GM19324 (cell line): ENCODE data around the gene WDR13.

Experiments used
- ATAC-seq: cut with Tn5 transposase; IDR thresholded peaks from one replicate; pipeline ENCODE4 v1.9.1; 2021; ENCODE audit warnings: mild to moderate bottlenecking, moderate library complexity; ENCODE audit not compliant: unreplicated experiment, low FRiP score

WDR13 gene

DNA sequence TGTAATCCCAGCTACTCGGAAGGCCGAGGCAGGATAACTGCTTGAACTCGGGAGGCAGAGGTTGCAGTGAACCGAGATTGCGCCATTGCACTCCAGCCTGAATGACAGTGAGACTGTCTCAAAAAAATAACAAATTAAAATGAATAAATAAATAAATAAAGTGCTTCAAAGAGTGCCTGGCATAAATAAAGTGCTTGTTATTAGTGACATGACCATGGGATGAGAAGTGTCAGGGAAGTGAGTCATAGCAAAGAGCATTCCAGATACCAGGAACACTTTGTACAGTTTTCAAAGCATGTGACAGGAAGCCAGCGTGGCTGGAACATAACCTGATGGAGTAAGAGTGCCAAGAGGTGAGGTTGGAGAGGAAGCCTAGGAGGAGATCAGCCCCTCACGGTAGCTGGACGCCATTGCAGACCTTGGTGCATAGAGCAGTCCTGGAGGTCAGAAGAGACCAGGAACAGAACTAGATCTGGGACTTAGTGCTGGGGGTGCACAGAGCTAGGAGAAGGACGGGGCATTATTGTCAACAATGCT is 6.0 kb upstream of the WDR13 start:
- ATAC-seq = no peak

DNA sequence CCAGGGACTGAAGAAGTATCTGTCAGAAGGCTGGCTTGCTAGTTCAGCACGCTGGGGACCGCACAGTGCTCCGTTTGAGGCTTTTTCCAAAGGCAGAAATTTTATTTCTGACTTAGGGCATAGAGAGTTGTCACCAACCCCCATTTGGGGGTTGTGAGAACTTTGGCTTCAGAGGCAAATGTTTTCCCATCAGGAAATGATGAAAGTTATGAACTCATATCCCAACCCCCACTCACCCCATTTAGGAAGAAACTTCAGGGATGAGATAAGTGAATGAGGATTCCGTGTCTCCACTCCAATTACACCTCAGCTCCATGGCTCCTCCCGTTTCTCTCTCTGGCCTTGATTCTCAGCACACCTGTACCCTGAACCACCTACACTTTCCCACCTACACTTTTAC is 4.3 kb upstream of the WDR13 start:
- no peak for ATAC-seq

DNA sequence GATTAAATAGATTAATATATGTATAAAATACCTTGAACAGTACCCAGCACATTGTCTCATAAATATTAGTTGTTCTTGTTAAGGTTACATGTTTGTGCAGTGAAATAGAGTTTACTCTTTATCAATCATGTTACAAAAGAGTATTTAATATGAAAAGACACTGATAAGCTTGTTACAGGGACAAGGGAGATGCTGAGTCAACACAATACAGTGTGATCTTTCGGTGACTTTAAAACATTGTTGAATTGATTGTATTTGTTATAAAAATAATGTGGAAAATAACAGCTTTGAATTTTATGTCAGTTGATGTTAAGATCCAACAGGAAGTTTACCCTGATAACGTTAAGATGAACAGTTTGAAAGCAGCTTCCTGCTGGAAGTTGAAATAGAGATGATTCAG is 1.4 kb upstream of the WDR13 start:
- no peak for ATAC-seq

DNA sequence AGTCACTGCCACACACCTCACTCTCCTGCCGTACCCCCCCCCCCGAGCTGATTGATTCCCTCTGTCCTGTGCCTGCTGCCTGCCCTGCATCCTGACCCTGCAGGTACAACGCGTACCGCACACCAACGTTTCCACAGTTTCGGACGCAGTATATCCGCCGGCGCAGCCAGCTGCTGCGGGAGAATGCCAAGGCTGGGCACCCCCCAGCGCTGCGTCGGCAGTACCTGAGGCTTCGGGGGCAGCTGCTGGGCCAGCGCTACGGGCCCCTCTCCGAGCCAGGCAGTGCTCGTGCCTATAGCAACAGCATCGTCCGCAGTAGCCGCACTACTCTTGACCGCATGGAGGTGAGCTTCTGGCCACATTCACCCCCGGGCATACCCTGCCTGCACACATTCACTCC is 1.3 kb downstream of the WDR13 start:
- no peak for ATAC-seq

DNA sequence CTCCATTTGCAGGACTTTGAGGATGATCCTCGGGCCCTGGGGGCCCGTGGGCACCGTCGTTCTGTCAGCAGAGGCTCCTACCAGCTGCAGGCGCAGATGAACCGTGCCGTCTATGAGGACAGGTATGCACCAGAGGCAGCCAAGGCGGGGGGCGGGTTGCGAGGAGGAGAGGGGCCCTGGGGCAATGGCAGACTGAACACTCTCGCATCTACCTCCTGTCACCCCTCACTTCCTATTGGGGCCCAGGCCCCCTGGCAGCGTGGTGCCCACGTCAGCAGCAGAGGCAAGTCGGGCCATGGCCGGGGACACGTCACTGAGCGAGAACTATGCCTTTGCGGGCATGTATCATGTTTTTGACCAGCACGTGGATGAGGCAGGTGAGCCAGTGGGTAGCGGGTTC is 2.0 kb downstream of the WDR13 start:
- ATAC-seq = no peak

DNA sequence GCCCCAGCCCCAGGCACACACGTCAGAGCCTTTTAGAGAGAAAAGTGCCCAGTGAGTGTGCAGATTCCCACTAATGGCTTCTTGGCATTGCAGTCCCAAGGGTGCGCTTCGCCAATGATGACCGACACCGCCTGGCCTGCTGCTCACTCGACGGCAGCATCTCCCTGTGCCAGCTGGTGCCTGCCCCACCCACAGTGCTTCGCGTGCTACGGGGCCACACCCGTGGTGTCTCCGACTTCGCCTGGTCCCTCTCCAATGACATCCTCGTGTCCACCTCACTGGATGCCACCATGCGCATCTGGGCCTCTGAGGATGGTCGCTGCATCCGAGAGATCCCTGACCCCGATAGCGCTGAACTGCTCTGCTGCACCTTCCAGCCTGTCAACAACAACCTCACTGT is 2.9 kb downstream of the WDR13 start:
- ATAC-seq = no peak

DNA sequence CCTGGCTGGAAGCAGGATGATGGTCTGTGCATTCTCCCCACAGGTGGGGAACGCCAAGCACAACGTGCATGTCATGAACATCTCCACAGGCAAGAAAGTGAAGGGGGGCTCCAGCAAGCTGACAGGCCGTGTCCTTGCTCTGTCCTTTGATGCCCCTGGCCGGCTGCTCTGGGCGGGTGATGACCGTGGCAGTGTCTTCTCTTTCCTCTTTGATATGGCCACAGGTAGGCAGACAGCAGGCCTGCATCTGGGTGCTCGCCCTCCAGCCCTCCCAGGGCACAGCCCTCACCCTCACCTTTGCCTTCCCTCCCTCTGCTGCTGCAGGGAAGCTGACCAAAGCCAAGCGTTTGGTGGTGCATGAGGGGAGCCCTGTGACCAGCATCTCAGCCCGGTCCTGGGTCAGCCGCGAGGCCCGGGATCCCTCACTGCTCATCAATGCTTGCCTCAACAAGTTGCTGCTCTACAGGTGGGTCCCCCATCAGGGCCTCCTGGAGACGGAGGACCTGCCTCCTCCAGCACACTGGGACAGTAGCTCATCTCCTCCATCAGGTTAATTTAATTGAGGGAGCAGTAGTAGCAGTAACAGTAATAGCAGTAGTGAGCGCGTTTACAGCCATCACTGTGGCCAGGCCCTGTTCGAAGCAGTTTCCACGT is 4.6 kb downstream of the WDR13 start:
- ATAC-seq = no peak

DNA sequence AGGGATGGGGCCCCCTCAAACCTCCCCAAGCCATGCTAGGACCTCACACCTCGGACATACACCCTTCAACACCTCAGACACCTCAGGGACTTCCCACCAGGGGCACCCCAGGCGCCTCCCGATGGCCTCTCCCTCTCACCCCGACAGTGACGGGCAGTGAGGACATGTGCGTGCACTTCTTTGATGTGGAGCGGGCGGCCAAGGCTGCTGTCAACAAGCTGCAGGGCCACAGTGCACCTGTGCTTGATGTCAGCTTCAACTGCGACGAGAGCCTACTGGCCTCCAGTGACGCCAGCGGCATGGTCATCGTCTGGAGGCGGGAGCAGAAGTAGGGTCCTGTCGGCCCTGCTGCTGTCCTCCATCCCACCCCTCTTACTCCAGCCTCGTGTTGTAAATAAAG is 7.4 kb downstream of the WDR13 start:
- no peak for ATAC-seq

DNA sequence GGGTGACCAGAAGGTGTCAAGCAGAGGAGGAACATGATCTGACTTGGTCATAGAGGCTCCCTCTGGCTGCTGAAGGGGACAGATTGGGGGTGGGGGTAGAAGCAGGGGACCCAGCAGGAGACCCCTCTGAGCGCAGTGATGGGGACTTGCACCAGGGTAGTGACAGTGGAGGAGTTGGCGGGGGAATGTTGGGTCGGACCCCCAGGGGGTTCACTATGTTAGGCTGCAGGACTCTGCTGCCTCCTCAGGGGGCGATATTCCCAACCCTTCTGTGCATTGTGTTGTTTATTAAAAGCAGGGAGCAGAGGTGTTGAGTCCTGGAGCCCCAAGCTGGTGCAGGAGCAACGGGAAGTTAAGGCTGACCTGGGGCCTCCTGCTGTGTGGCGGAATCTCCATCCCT is 8.8 kb downstream of the WDR13 start:
- no peak for ATAC-seq

DNA sequence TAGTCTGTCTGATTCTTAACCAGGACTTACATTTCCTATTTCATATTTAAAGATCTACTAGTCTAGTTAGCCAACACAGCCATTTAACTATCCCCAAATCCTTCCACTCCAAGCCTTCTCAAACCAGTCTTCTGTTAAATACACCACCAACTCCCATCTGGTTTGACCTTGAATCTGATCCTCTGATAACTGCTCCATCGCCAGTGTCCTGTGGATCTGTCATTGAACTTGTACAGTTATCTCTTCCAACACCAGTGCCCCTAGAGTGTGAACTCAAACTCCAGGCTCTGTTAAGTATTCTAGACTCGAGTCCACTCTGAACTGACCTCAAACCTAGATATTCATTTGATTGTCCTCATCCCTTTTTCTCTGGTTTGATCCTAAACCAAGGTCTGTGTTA is 14.4 kb downstream of the WDR13 start:
- ATAC-seq = no peak

DNA sequence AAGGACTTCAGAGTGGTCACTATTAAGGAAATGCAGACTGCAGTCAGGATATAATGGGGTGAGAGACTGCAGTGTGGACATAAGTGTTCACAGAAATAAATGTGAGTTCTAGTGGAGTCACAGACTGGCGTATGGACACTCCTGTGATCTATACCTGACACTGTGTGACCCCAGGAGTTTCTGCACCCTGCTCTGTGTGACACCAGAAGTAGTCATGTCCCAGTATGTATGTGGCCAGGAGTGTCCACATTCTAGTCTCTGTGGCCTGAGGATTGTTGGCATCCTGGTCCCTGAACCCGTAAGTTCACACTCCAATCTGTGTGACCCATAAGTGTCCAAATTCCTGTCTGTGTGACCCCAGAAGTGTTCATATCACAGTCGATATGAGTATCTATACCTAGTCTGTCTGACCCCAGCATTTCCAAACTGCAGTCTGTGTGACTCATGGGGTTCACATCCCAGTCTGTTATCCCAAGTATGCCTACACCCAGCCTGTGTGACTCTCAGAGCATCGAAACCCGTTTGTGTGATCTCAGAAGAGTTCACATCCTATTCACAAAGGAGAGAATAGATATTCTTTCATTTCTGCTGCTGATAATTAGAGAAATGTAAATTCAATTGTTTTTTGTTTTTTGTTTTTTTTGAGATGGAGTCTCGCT is 16.3 kb downstream of the WDR13 start:
- ATAC-seq = no peak

DNA sequence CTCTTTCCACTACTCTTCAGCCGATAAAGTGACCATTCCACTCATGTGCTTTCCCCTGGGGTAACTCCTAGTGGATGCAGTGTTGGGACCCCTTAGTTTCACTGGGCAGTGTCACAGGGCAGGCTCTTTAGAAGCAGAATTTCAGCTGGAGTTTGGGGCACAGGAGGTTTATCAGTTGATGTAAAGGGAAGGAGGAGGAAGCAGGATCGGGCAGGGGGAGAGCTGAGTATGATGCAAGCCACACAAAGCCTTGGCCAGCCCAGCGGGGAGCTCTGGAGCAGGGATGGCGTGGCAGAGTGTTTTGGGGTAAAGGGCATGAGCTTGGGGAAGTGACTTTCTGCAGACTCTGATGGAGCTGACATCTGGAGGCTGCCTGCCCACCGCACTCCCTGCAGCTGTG is 19.3 kb downstream of the WDR13 start:
- ATAC-seq = no peak

DNA sequence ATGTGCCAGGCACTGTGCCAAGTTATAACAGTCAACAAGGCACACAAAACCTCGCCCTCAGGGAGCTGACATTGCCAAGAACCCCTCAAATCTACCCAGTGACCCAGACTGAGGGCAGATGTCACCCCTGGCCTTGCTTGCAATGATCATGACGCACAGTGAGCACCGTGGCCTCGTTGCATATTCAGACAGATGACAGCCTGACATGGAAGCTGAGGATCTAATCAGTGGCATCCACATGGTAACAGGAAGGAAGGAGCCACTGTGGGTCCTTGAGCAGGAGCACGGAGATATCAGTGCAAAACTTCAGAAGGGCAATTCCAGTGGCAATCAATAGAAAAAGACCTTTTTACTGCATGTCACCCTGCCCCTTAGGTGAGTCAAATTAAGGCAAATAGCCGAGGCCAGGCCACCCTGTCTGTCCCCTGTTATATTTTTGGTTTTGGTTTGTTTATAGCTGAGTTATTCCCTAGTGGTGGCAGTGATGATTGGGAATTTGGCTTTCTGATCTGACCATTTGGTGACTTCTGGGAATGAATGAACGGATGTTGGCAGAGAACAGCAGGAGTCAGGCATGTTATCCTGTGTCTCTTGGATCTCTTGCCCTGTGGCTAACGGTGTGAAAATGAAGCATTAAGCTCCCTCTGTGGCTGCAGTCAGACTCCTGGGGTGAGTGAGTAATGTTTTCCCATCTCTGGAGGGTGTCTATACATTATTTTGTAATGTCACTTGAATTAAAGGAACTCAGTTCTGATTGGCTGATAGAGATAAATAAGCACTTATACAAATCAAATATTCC is 20.4 kb downstream of the WDR13 start:
- no peak for ATAC-seq

DNA sequence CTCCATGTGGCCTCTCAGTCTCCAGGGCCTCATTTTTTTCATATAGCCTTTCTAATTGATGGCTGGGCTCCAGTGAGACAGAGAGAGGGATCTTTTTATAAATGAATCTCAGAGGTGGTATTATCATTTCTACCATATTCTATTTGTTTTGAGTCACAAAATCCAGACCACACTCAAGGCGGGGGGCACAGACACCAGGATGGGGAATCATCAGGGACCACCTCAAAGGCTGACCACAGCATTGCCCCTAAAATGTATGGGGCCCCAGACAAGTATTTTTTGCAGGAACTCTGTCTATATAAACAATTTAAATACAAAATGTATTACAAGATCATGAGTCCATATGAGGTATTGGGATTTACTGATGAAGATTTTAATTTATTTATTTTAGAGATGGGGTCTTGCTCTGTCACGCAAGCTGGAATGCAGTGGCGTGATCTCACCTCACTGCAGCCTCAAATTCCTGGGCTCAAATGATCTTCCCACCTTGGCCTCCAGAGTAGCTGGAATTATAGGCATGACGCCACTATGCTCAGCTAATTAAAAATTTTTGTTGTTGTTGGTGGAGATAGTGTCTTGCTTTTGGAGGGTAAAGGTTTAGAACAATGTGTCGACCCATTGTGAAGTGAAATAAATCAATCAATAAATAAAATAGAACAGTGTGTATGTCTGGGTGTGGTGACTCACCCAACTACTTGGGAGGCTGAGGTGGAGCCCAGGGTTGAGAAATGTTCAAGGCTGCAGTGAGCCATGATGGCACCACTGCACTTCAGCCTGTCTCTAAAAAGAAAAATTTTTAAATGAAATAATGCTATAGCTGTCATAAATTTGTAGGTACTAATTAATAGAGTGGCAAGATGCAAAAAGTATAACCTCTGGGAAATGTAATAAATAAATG is 29.4 kb downstream of the WDR13 start:
- ATAC-seq = no peak

DNA sequence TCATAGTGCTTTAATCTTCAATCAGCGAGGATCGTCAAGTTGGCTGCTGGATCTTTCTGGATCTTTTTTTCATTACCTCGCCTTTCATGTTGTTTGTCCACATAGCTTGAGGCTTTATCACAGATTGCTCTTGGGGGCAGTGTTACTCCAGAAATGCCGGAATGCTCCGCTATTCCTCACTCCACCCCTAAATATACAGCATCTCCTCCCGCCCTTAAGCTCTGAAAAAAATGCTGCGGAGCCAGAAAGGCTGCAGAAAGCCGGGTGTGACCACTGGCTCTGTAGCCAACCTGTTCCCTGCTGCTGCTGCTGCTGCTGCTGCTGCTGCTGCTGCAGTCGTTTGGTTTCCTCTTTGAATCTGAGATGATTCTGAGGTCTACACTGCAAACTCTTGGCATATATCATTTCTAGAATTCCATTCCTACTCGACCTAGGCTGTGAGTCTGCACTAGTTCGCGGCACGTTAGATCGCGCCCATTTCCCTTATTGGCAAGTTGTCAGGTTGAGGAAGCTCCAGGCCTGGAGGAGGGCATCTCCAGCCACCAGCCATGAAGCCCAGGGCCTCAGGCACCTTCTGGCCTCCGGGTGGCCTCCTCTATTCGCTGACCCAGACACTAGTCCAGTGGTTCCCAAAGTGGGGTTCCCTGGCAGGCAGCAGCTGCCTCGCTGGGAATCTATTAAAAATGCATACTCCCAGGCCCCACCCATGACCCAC is 34.2 kb downstream of the WDR13 start:
- no peak for ATAC-seq

DNA sequence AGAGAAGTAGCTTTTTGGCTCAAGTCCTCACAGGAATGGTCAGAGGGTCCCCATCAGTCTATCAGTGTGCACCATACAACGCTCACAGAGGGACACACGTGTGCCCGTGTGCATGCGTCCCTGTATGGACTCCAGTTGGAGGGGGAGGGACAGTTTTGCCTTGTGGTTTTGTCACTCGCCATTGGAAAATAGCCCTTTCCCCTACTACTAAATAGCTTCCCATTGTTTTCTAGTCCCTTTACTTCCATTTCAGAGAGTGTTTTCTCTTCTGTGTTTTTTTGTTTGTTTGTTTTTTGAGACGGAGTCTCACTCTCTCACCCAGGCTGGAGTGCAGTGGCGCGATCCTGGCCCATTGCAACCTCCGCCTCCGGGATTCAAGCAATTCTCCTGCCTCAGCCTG is 34.9 kb downstream of the WDR13 start:
- no peak for ATAC-seq

DNA sequence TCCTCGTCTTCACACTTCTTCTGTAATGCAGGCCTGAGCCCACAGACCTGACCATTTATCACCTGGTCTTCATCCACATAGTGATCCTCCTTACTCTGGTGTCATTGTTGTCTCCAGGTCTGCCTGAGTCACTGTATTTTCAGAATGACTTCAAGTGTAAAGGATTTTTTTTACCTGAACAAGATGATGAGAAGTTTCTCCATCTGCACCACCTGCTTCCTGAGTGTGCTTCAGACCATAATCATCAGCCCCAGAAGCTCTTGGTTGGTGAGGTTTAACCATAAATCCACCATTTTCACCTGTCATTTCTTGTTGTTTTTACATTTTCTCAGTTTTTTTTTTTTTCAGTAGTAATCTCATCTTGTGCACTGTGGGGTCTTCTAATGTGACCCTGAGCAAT is 39.0 kb downstream of the WDR13 start:
- ATAC-seq = no peak

DNA sequence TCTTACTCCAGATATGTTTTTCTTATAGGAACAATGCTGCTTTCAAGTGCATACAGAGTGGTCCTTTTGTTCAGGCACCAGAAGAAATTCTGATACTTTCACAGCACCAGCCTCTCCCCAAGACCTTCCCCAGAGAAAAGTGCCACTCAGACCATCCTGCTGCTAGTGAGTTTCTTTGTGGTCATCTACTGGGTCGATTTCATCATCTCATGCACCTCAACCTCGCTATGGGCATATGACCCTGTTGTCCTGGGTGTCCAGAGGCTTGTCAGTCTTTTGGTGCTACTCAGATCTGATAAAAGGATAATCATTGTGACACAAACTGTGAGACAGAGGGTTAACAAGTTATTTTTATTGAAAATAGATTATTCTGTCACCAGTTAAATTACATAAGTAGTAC is 39.5 kb downstream of the WDR13 start:
- ATAC-seq = no peak

DNA sequence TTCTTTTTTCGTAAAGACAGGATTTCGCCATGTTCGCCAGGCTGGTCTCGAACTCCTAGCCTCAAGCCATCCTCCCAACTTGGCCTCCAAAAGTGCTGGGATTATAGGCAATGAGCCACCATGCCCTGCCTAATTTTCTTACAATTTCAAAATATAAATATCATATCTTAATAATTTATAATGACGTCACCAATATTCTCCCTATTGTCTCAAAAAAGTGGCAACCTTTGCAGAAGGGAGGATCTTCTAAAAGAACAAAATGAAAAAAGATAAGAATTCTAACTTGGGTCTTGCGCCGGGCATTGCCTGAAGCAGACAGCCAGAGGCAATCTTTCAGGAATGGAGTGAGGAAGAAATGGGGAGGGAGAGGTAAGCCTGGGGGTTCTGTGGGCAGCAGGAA is 48.4 kb downstream of the WDR13 start:
- ATAC-seq = no peak

DNA sequence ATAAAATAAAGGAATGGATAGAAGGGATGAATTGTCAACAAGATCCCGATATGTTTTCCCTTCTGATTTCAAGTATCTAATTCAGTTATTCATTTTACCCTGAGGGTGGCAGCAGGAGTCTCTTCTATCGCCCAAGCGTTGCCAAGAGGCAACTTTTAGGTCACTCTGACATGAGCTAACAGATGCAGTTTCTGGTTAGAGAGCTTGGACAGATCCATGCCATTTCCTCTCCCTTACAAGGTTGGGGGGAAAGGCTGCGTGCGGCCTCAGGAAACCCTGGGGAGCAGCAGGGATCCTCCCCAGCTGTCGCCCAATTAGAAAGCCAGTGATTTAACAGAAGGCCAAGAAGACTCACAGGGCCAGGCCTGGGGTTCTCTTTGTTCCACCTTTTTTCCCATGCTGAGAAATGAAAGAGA is 51.1 kb downstream of the WDR13 start:
- no peak for ATAC-seq
